Activated naive CD4-positive, alpha-beta T cell treated with anti-CD3 and anti-CD28 coated beads, Interleukin-2, amount 50 U/mL, for 72 hours (primary cell): Measurements from ENCODE around the gene ZNF383. TPM values are rescaled to one million over a fixed set of nuclear protein-coding genes. Genes with fewer than 3 reads are reported as not detected.
"Not testable (repeated sequence)": the region's sequence is repeated elsewhere in the genome, so short reads cannot be mapped to it uniquely, and the experiment has no call there.

Experiments
- ATAC-seq, 2 donors: fragments of 150-1000 bp; cut with Tn5 transposase; 2 replicates each; pipeline ENCODE4 v1.10.0; 2021; ENCODE audit warnings: mild to moderate bottlenecking in 2 of 2, moderate library complexity in 2 of 2
- DNase-seq, 2 donors: peaks; one replicate each; pipeline ENCODE4 v3.0.0; 2021 to 2022; ENCODE audit warnings: low spot score in 2 of 2
- H3K27ac Mint-ChIP-seq, 2 donors: one replicate each; pipeline ENCODE4 v1.8.0; 2022; ENCODE audit warnings: mild to moderate bottlenecking in 2 of 2, mixed read lengths in 2 of 2
- H3K36me3 Mint-ChIP-seq, 2 donors: one replicate each; pipeline ENCODE4 v1.8.0; 2022; ENCODE audit warnings: mixed read lengths in 2 of 2
- H3K9me3 Mint-ChIP-seq, 2 donors: one replicate each; pipeline ENCODE4 v1.8.0; 2022; ENCODE audit warnings: mixed read lengths in 2 of 2
- total RNA-seq, 2 donors: library from RNA; stranded (reverse); gene quantifications; one replicate each; pipeline ENCODE4 v1.2.3, GENCODE V29; 2022

The ZNF383 gene
- total RNA-seq, 2 donors from 2014 or later, result 8.1 to 10.4 TPM

- Mint-ChIP-seq H3K9me3 (peaks cover 5 to 12% of the 10 kb centered on the region in 2 donors), H3K36me3 (peaks cover 0 to 18% of the 10 kb centered on the region in 2 donors)
- ATAC-seq, DNase-seq, H3K27ac Mint-ChIP-seq: not testable (repeated sequence)
Measured at GRCh38 chr19:37267005-37267404, 49.0 kb downstream of the ZNF383 start.

GRCh38 chr19:37267755-37268154 lies 49.7 kb downstream of the ZNF383 start:
- peaks cover 5 to 12% of the 10 kb centered on the region in 2 donors for H3K9me3 Mint-ChIP-seq
- ATAC-seq, DNase-seq, H3K27ac Mint-ChIP-seq: not testable (repeated sequence)
- peaks cover 0 to 18% of the 10 kb centered on the region in 2 donors for H3K36me3 Mint-ChIP-seq

GRCh38 chr19:37280656-37281055 lies 62.6 kb downstream of the ZNF383 start:
- not testable (repeated sequence) for H3K36me3 Mint-ChIP-seq, DNase-seq, ATAC-seq, H3K27ac Mint-ChIP-seq, H3K9me3 Mint-ChIP-seq

- not testable (repeated sequence) for H3K27ac Mint-ChIP-seq
Measured at GRCh38 chr19:37284020-37284419, 66.0 kb downstream of the ZNF383 start.

GRCh38 chr19:37289229-37289628 lies 71.2 kb downstream of the ZNF383 start:
- not testable (repeated sequence) for H3K27ac Mint-ChIP-seq, ATAC-seq, H3K9me3 Mint-ChIP-seq, H3K36me3 Mint-ChIP-seq
- peak in 1 of 2 donors; percentile 84 for DNase-seq

More at GRCh38 chr19:37284020-37284419, 66.0 kb downstream of the ZNF383 start:
- not testable (repeated sequence) for H3K36me3 Mint-ChIP-seq, ATAC-seq, H3K9me3 Mint-ChIP-seq, DNase-seq

GRCh38 chr19:37292998-37293939 lies 75.3 kb downstream of the ZNF383 start:
- DNase-seq, result peak in 1 of 2 donors; percentile 85
- H3K27ac Mint-ChIP-seq, H3K36me3 Mint-ChIP-seq, H3K9me3 Mint-ChIP-seq, ATAC-seq: not testable (repeated sequence)

GRCh38 chr19:37294246-37294645 lies 76.2 kb downstream of the ZNF383 start:
- H3K36me3 Mint-ChIP-seq, H3K27ac Mint-ChIP-seq, H3K9me3 Mint-ChIP-seq, ATAC-seq, DNase-seq: not testable (repeated sequence)

Other genes starting within 250 kb of the ZNF383 start
- 10 to 100 TPM in 1 of 2 donors, 1 to 10 TPM in 1; 8.5 to 14.2 TPM for gene ZNF420, start 139.8 kb upstream of the ZNF383 start, total RNA-seq
- gene ZNF585A, start 45.5 kb upstream of the ZNF383 start, total RNA-seq, result 1 to 10 TPM; 8.5 to 9.2 TPM
- gene ZNF585B, start 7.7 kb upstream of the ZNF383 start, total RNA-seq, result 10 to 100 TPM in 1 of 2 donors, 1 to 10 TPM in 1; 4.7 to 11.8 TPM
- 1 to 10 TPM; 4.6 to 5.1 TPM for gene ZNF527, start 152.9 kb downstream of the ZNF383 start, total RNA-seq
- gene ZNF569, start 249.2 kb downstream of the ZNF383 start, total RNA-seq, result 1 to 10 TPM; 6.3 to 6.7 TPM